Hepatocyte (in vitro differentiated cells): ENCODE results near the gene ST3GAL4.
"Not testable (repeated sequence)": the region's sequence is repeated elsewhere in the genome, so short reads cannot be mapped to it uniquely, and the experiment has no call there.

Source experiments
- EZH2 ChIP-seq: fragments of 200-600 bp; sonication (generic); IDR thresholded peaks from 2 replicates; pipeline ENCODE4 v1.6.1; 2016; ENCODE audit warnings: antibody characterized with exemption, mild to moderate bottlenecking, borderline replicate concordance
- TF ChIP-seq, protein P1 (sequence below): fragments of 200-600 bp; sonication (generic); IDR thresholded peaks from 2 replicates; pipeline ENCODE4 v1.5.1; 2016; ENCODE audit warnings: antibody characterized with exemption, mild to moderate bottlenecking; ENCODE audit not compliant: poor library complexity

DNA sequence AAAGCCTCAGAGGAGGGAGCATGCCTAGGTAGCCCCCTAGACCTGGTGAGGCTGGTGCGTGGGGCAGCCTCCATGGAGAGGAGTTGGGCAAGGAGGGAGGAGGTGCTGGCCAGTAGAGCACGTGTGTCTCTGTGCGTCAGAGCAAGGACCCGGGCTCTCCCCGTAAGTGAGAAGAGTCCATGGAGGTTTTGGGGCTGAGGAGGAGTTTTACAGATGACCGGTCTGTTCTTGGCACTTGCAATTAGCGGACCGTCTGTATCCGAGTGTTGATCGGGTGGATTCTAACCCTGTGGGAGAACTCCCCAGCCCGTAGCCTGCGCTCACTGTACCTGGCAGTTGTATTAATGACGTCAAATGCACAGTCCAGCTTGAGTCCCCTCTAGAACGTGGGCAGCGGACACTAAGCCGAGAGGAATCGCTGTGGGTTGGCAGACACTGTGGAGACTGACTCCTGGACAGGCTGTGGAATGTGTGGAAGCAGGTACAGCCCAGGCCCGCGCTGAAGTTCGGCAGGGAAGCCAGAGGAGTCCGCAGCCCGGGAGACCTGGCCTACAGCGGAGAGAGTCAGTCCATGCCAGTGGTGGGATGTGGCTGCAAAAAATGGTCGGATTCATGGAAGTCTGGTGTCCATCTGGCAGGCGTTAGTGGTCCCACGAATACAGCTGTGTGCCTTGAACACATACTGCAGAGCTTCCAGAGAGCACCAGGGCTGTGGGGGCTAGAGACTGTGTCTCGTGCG, 19.2 kb downstream of the ST3GAL4 start:
- TF ChIP-seq, protein P1, sequence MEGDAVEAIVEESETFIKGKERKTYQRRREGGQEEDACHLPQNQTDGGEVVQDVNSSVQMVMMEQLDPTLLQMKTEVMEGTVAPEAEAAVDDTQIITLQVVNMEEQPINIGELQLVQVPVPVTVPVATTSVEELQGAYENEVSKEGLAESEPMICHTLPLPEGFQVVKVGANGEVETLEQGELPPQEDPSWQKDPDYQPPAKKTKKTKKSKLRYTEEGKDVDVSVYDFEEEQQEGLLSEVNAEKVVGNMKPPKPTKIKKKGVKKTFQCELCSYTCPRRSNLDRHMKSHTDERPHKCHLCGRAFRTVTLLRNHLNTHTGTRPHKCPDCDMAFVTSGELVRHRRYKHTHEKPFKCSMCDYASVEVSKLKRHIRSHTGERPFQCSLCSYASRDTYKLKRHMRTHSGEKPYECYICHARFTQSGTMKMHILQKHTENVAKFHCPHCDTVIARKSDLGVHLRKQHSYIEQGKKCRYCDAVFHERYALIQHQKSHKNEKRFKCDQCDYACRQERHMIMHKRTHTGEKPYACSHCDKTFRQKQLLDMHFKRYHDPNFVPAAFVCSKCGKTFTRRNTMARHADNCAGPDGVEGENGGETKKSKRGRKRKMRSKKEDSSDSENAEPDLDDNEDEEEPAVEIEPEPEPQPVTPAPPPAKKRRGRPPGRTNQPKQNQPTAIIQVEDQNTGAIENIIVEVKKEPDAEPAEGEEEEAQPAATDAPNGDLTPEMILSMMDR: not testable (repeated sequence)
- TF ChIP-seq EZH2: not testable (repeated sequence)
